SK-N-MC (cell line): ENCODE results near the gene CALR.

Experiments used
- EZH2 ChIP-seq: fragments of 200-600 bp; sonication (generic); IDR thresholded peaks from one replicate; pipeline ENCODE4 v1.6.1; 2017; ENCODE audit warnings: antibody characterized with exemption
- POLR2AphosphoS5 ChIP-seq: IDR thresholded peaks from 2 replicates; pipeline ENCODE4 v1.6.1; 2012; ENCODE audit warnings: mild to moderate bottlenecking, low read depth, low read length, borderline replicate concordance

GRCh38 chr19:12954612-12954962, 16.2 kb downstream of the CALR start:
- TF ChIP-seq POLR2AphosphoS5 (no peak), EZH2 (no peak)
